Caco-2 (cell line): ENCODE measurements around the gene WFDC10A. TPM values are rescaled to one million over a fixed set of nuclear protein-coding genes. Genes with fewer than 3 reads are reported as not detected.

Experiments
- BruUV-seq: library from RNA; stranded (reverse); fragments of 400-500 nt; replicated peaks from 2 replicates; lab custom pipeline; 2021; lab: Mats Ljungman, UMichigan
- CTCF ChIA-PET: fragments of 300-600 bp; sonication (Branson Sonifier 250); formaldehyde crosslinking; loops from one replicate; lab custom pipeline; 2022; ENCODE audit warnings: antibody characterized with exemption; lab: Charles Lee
- POLR2A ChIA-PET: fragments of 300-600 bp; sonication (Branson Sonifier 250); formaldehyde crosslinking; loops from one replicate; lab custom pipeline; 2022; ENCODE audit warnings: antibody characterized with exemption; lab: Charles Lee
- DNase-seq, 2 experiments: peaks; one replicate each; pipeline versions ENCODE4 v3.0.0 to v3.0.0-alpha.2; 2020 to 2022
- H3K27me3 ChIP-seq: replicated peaks from 2 replicates; pipeline ENCODE4 v1.6.0; 2011; ENCODE audit warnings: low read length; ENCODE audit not compliant: control insufficient read depth, insufficient read depth
- H3K36me3 ChIP-seq: 2 replicates; pipeline ENCODE4 v1.5.1; 2011; ENCODE audit warnings: low read length; ENCODE audit not compliant: control insufficient read depth, insufficient read depth
- H3K4me1 ChIP-seq: fragments of 250-450 bp; sonication (Bioruptor Pico); 2 replicates; pipeline ENCODE4 v1.5.1; 2020; ENCODE audit warnings: mild to moderate bottlenecking
- H3K4me3 ChIP-seq: 2 replicates; pipeline ENCODE4 v1.5.1; 2011; ENCODE audit warnings: low read depth, mild to moderate bottlenecking, control low read depth, low read length
- H3K9me3 ChIP-seq: fragments of 250-450 bp; sonication (Bioruptor Pico); 2 replicates; pipeline ENCODE4 v1.5.1; 2020; ENCODE audit warnings: mild to moderate bottlenecking, moderate library complexity
- H3K27ac Mint-ChIP-seq: one replicate; pipeline ENCODE4 v1.8.0; 2022; ENCODE audit warnings: mixed read lengths; ENCODE audit not compliant: unreplicated experiment
- H3K27me3 Mint-ChIP-seq: one replicate; pipeline ENCODE4 v1.8.0; 2022; ENCODE audit warnings: mixed read lengths; ENCODE audit not compliant: insufficient read depth, unreplicated experiment
- H3K36me3 Mint-ChIP-seq: one replicate; pipeline ENCODE4 v1.8.0; 2022; ENCODE audit warnings: mild to moderate bottlenecking, mixed read lengths; ENCODE audit not compliant: insufficient read depth, unreplicated experiment
- H3K4me1 Mint-ChIP-seq: one replicate; pipeline ENCODE4 v1.8.0; 2022; ENCODE audit warnings: low read depth, mixed read lengths; ENCODE audit not compliant: unreplicated experiment
- H3K4me3 Mint-ChIP-seq: one replicate; pipeline ENCODE4 v1.8.0; 2022; ENCODE audit warnings: mild to moderate bottlenecking, moderate library complexity, mixed read lengths; ENCODE audit not compliant: unreplicated experiment
- H3K9me3 Mint-ChIP-seq: one replicate; pipeline ENCODE4 v1.8.0; 2022; ENCODE audit warnings: mixed read lengths; ENCODE audit not compliant: unreplicated experiment
- CTCF ChIP-seq, 2 experiments: fragments of 200-600 bp in 1 of 2; IDR thresholded peaks; 1 replicate in 1 of 2; 2 replicates in 1 of 2; pipeline versions ENCODE4 v1.5.1 to v1.8.0; 2011 to 2022; ENCODE audit warnings: antibody characterized with exemption in 1 of 2, control low read depth in 1 of 2, inconsistent platforms in 1 of 2, low read depth in 1 of 2, low read length in 1 of 2, mild to moderate bottlenecking in 1 of 2, moderate library complexity in 1 of 2; ENCODE audit not compliant: insufficient read depth in 1 of 2, severe bottlenecking in 1 of 2, unreplicated experiment in 1 of 2
- intact Hi-C: fragments of 100-400 bp; cut with micrococcal nuclease; formaldehyde crosslinking; loops from one replicate; pipeline ENCODE4 v1.10.0; 2022; ENCODE audit not compliant: unreplicated experiment
- total RNA-seq: library from RNA; stranded (reverse); gene quantifications from 2 replicates; pipeline ENCODE4 v1.2.3, GENCODE V29; 2022

WFDC10A gene
- total RNA-seq, 1 experiment from 2014 or later = not detected

DNA sequence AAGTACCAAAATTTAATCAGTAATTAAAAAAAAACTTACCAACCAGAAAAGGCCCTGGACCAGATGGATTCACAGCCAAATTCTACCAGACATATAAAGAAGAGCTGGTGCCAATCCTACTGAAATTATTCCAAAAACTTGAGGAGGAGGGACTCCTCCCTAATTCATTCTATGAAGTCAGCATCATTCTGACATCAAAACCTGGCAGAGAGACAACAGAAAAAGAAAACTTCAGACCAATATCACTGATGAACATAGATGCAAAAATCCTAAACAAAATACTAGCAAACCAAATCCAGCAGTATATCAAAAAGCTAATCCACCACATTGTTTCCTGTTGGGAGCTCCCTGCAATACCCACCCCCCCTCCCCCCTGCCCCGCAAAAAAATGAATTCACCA is 40.6 kb downstream of the WFDC10A start, which contains the start of gene WFDC11:
Gene WFDC11, minus strand, starts transcription at position 101 of the 400 bp plus-strand sequence. CDS start 19,639 bp downstream, outside the sequence.
- Mint-ChIP-seq H3K9me3 (peaks cover 3% of the 10 kb centered on the region), H3K4me3 (no peak within 1 kb of the TSS), H3K27me3 (peaks cover 25% of the 10 kb centered on the region), H3K36me3 (no peaks in the 10 kb centered on the region), H3K27ac (no peak within 1 kb of the TSS), H3K4me1 (no peaks in the 10 kb centered on the region)
- Histone ChIP-seq H3K27me3 (no peaks in the 10 kb centered on the region), H3K36me3 (no peaks in the 10 kb centered on the region), H3K4me3 (no peak within 1 kb of the TSS), H3K9me3 (no peaks in the 10 kb centered on the region), H3K4me1 (no peaks in the 10 kb centered on the region)
- intact Hi-C loops = loop anchor here (10.0 kb wide), 1 partner anchor 45 kb away; the partner anchor contains the start of gene WFDC10A
- BruUV-seq = no TSS peak
- CTCF ChIA-PET = no interaction called here
- POLR2A ChIA-PET = no interaction called here
- DNase-seq = no peak
- TF ChIP-seq CTCF (IDR thresholded peaks at IDR 0.05; ENCODE audit: insufficient read depth in 1 of 2, low read depth in 1 of 2, low read length in 1 of 2, severe bottlenecking in 1 of 2, unreplicated experiment in 1 of 2) = no peak

GRCh38 chr20:45672765-45673164 is 43.2 kb downstream of the WFDC10A start:
- no peak for DNase-seq
- POLR2A ChIA-PET = no interaction called here
- H3K4me3 Mint-ChIP-seq = no peak overlapping the region

DNA sequence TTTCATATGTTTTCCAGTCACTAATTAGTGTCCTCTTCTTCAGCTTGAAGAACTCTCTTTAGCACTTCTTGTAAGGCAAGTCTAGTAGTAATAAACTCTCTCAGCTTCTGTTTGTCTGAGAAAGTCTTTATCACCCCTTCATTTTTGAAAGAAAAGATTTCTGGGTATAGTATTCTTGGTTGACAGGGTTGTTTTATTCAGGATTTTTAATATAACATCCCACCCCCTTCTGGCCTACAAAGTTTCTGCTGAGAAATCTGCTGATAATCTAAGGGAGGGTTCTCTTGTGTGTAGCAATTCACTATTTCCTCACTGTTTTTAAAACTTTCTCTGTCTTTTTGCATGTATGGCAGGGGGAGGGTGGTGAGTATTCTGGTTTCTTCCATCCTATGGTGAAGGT is 50.1 kb downstream of the WFDC10A start:
- Histone ChIP-seq H3K9me3 (peaks cover 10% of the 10 kb centered on the region; the same call in 1 of the 2 replicates), H3K27me3 (no peaks in the 10 kb centered on the region), H3K4me1 (no peaks in the 10 kb centered on the region), H3K4me3 (no peak overlapping the region), H3K36me3 (no peaks in the 10 kb centered on the region)
- H3K36me3 Mint-ChIP-seq = no peaks in the 10 kb centered on the region
- no peak for TF ChIP-seq CTCF (IDR thresholded peaks at IDR 0.05; ENCODE audit: insufficient read depth in 1 of 2, low read depth in 1 of 2, low read length in 1 of 2, severe bottlenecking in 1 of 2, unreplicated experiment in 1 of 2)
- no peak for DNase-seq
- no peaks in the 10 kb centered on the region for H3K4me1 Mint-ChIP-seq
- no peak overlapping the region for H3K4me3 Mint-ChIP-seq
- intact Hi-C loops = loop anchor here (10.0 kb wide), 1 partner anchor 55 kb away; the partner anchor contains the start of gene WFDC10A
- H3K27ac Mint-ChIP-seq = no peak overlapping the region
- POLR2A ChIA-PET = no interaction called here
- no peaks in the 10 kb centered on the region for H3K9me3 Mint-ChIP-seq
- CTCF ChIA-PET = no interaction called here
- peaks cover 4% of the 10 kb centered on the region for H3K27me3 Mint-ChIP-seq
- BruUV-seq = no TSS peak

More at GRCh38 chr20:45672765-45673164, 43.2 kb downstream of the WFDC10A start:
- no peak for TF ChIP-seq CTCF (IDR thresholded peaks at IDR 0.05; ENCODE audit: insufficient read depth in 1 of 2, low read depth in 1 of 2, low read length in 1 of 2, severe bottlenecking in 1 of 2, unreplicated experiment in 1 of 2)
- no peak overlapping the region for H3K27ac Mint-ChIP-seq
- no peaks in the 10 kb centered on the region for H3K9me3 Mint-ChIP-seq
- Histone ChIP-seq H3K9me3 (no peaks in the 10 kb centered on the region), H3K36me3 (no peaks in the 10 kb centered on the region), H3K4me1 (no peaks in the 10 kb centered on the region), H3K27me3 (no peaks in the 10 kb centered on the region), H3K4me3 (no peak overlapping the region)
- CTCF ChIA-PET = no interaction called here
- BruUV-seq = no TSS peak
- H3K27me3 Mint-ChIP-seq = peaks cover 23% of the 10 kb centered on the region
- H3K4me1 Mint-ChIP-seq = no peaks in the 10 kb centered on the region
- no peaks in the 10 kb centered on the region for H3K36me3 Mint-ChIP-seq
- intact Hi-C loops = loop anchor here (10.0 kb wide), 1 partner anchor 48 kb away; the partner anchor contains the start of gene WFDC10A

Other genes with a start within 250 kb of the WFDC10A start
- gene DBNDD2, start 221.4 kb upstream of the WFDC10A start, total RNA-seq = 71.0 and 74.3 TPM in 2 replicates
- gene PIGT, start 213.6 kb upstream of the WFDC10A start, total RNA-seq = 239 and 259 TPM in 2 replicates
- 14.3 and 16.9 TPM in 2 replicates for gene WFDC2, start 160.0 kb upstream of the WFDC10A start, total RNA-seq
- not detected in 2 replicates for gene SPINT3, start 114.1 kb upstream of the WFDC10A start, total RNA-seq
- gene WFDC6, start 90.3 kb upstream of the WFDC10A start, total RNA-seq = not detected in 2 replicates
- gene EPPIN, start 82.3 kb upstream of the WFDC10A start, total RNA-seq = not detected in 2 replicates
- not detected in 2 replicates for gene WFDC8, start 50.5 kb upstream of the WFDC10A start, total RNA-seq
- not detected in 2 replicates for gene WFDC9, start 1.5 kb downstream of the WFDC10A start, total RNA-seq
- not detected in 2 replicates for gene WFDC11, start 40.5 kb downstream of the WFDC10A start, total RNA-seq
- gene WFDC13, start 72.3 kb downstream of the WFDC10A start, total RNA-seq = not detected in 2 replicates
- gene WFDC10B, start 75.3 kb downstream of the WFDC10A start, total RNA-seq = not detected in 2 replicates
- gene SPINT4, start 92.6 kb downstream of the WFDC10A start, total RNA-seq = not detected in 2 replicates
- 1.1 and 1.7 TPM in 2 replicates for gene WFDC3, start 162.1 kb downstream of the WFDC10A start, total RNA-seq
- gene DNTTIP1, start 162.2 kb downstream of the WFDC10A start, total RNA-seq = 89.3 and 105 TPM in 2 replicates
- 409 and 423 TPM in 2 replicates for gene UBE2C, start 182.9 kb downstream of the WFDC10A start, total RNA-seq
- gene TNNC2, start 197.6 kb downstream of the WFDC10A start, total RNA-seq = not detected in 2 replicates
- gene SNX21, start 204.1 kb downstream of the WFDC10A start, total RNA-seq = 14.1 and 15.6 TPM in 2 replicates
- 35.1 and 36.2 TPM in 2 replicates for gene ACOT8, start 227.7 kb downstream of the WFDC10A start, total RNA-seq
- gene ZSWIM3, start 227.9 kb downstream of the WFDC10A start, total RNA-seq = 6.1 and 6.4 TPM in 2 replicates